PC-3 (cell line): Measurements from ENCODE around the gene NLN. TPM values are rescaled to one million over a fixed set of nuclear protein-coding genes. Genes with fewer than 3 reads are reported as not detected.

ENCODE experiments used
- ATAC-seq: fragments of 200-7000 bp; cut with Tn5 transposase; 2 replicates; pipeline ENCODE4 v1.9.1; 2020; ENCODE audit warnings: mild to moderate bottlenecking, moderate library complexity
- BruUV-seq: library from RNA; stranded (reverse); fragments of 400-500 nt; replicated peaks from 2 replicates; lab custom pipeline; 2021; lab: Mats Ljungman, UMichigan
- CTCF ChIA-PET: fragments of 300-600 bp; sonication (Branson Sonifier 250); formaldehyde crosslinking; loops from one replicate; lab custom pipeline; 2022; ENCODE audit warnings: antibody characterized with exemption; lab: Charles Lee
- POLR2A ChIA-PET: fragments of 300-600 bp; sonication (Branson Sonifier 250); formaldehyde crosslinking; loops from one replicate; lab custom pipeline; 2022; ENCODE audit warnings: antibody characterized with exemption; ENCODE audit not compliant: unreplicated experiment; lab: Charles Lee
- DNase-seq: peaks from one replicate; pipeline ENCODE4 v3.0.0-alpha.2; 2015
- H2AFZ ChIP-seq: fragments of 300-600 bp; sonication (generic); 2 replicates; pipeline ENCODE4 v1.6.0; 2016; ENCODE audit warnings: antibody characterized with exemption, low read length
- H3F3A ChIP-seq: fragments of 300-600 bp; sonication (generic); one replicate; pipeline ENCODE4 v1.6.0; 2017; ENCODE audit warnings: antibody characterized with exemption, low read length, control low read depth, mild to moderate bottlenecking; ENCODE audit not compliant: unreplicated experiment
- H3K27ac ChIP-seq: fragments of 300-600 bp; sonication (generic); 2 replicates; pipeline ENCODE4 v1.5.1; 2016; ENCODE audit warnings: mild to moderate bottlenecking, low read length
- H3K27me3 ChIP-seq: fragments of 300-600 bp; sonication (generic); 2 replicates; pipeline ENCODE4 v1.6.1; 2016; ENCODE audit warnings: low read length, mixed read lengths
- H3K36me3 ChIP-seq: fragments of 300-600 bp; sonication (generic); 2 replicates; pipeline ENCODE4 v1.6.1; 2016; ENCODE audit warnings: low read depth, mixed run types, low read length, mixed read lengths
- H3K4me1 ChIP-seq: fragments of 300-600 bp; sonication (generic); 2 replicates; pipeline ENCODE4 v1.5.1; 2016; ENCODE audit warnings: low read length; ENCODE audit not compliant: insufficient read depth
- H3K4me2 ChIP-seq: fragments of 300-600 bp; sonication (generic); 2 replicates; pipeline ENCODE4 v1.6.0; 2016; ENCODE audit warnings: low read length
- H3K4me3 ChIP-seq: fragments of 300-600 bp; sonication (generic); 2 replicates; pipeline ENCODE4 v1.5.1; 2016; ENCODE audit warnings: mild to moderate bottlenecking, low read length, mixed read lengths
- H3K79me2 ChIP-seq: fragments of 300-600 bp; sonication (generic); 2 replicates; pipeline ENCODE4 v1.6.1; 2017; ENCODE audit warnings: low read length, mixed read lengths
- H3K9ac ChIP-seq: fragments of 300-600 bp; sonication (generic); 2 replicates; pipeline ENCODE4 v1.6.0; 2016; ENCODE audit warnings: mild to moderate bottlenecking, low read length
- H3K9me2 ChIP-seq: fragments of 300-600 bp; sonication (generic); replicated peaks from 2 replicates; pipeline ENCODE4 v1.6.1; 2016; ENCODE audit warnings: mixed run types, low read length, mixed read lengths
- H3K9me3 ChIP-seq: fragments of 300-600 bp; sonication (generic); 2 replicates; pipeline ENCODE4 v1.6.1; 2016; ENCODE audit warnings: low read length, mixed read lengths
- H4K20me1 ChIP-seq: fragments of 300-600 bp; sonication (generic); 2 replicates; pipeline ENCODE4 v1.6.1; 2016; ENCODE audit warnings: low read length, mixed read lengths
- EZH2 ChIP-seq: fragments of 300-600 bp; sonication (generic); IDR thresholded peaks from one replicate; pipeline ENCODE4 v1.6.1; 2017; ENCODE audit warnings: antibody characterized with exemption, mild to moderate bottlenecking, low read length; ENCODE audit not compliant: unreplicated experiment
- EZH2phosphoT487 ChIP-seq: fragments of 300-600 bp; sonication (generic); IDR thresholded peaks from 2 replicates; pipeline ENCODE4 v1.6.1; 2018; ENCODE audit warnings: mild to moderate bottlenecking, antibody characterized with exemption, low read length, borderline replicate concordance
- intact Hi-C: fragments of 100-400 bp; cut with micrococcal nuclease; formaldehyde crosslinking; loops from 2 replicates; pipeline ENCODE4 v1.9.0; 2023
- total RNA-seq: library from RNA; depleted of rRNA; stranded (reverse); fragments of >200 nt; gene quantifications from 2 replicates; pipeline ENCODE4 v1.2.3, GENCODE V29; 2014
- TF ChIP-seq, protein P1 (sequence below): fragments of 300-600 bp; sonication (generic); conservative IDR thresholded peaks from 2 replicates; pipeline ENCODE4 v1.5.1; 2017; ENCODE audit warnings: antibody characterized with exemption, low read depth, mild to moderate bottlenecking, low read length

NLN gene
- total RNA-seq, 1 experiment from 2014 or later: 13.6 TPM

DNA sequence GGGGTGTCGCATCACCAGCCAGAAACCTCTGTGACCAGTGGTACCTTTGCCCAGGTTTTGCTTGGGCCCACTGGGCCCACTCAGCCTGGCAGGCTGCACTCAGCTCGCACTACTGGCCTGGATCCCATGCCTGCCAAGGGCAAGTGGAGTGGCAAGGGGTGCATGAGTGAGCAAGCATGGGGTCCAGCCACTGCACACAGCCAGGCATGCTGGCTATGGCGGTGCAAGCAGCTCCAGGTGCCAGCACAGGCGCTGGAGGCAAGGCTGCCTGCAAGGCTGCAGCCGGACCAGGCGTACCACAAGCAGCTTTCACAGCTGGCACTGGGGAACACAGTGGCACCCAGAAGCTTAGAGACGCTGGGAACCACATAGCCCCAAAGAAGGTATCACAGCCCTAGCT lies 80.1 kb downstream of the NLN start:
- no peak overlapping the region for H3K27ac ChIP-seq
- no peaks in the 10 kb centered on the region for H3K4me1 ChIP-seq
- H3F3A ChIP-seq: no peaks in the 10 kb centered on the region
- ATAC-seq (no peak), DNase-seq (no peak)
- H3K9me3 ChIP-seq: no peaks in the 10 kb centered on the region
- no peak for TF ChIP-seq EZH2phosphoT487
- TF ChIP-seq, protein P1, sequence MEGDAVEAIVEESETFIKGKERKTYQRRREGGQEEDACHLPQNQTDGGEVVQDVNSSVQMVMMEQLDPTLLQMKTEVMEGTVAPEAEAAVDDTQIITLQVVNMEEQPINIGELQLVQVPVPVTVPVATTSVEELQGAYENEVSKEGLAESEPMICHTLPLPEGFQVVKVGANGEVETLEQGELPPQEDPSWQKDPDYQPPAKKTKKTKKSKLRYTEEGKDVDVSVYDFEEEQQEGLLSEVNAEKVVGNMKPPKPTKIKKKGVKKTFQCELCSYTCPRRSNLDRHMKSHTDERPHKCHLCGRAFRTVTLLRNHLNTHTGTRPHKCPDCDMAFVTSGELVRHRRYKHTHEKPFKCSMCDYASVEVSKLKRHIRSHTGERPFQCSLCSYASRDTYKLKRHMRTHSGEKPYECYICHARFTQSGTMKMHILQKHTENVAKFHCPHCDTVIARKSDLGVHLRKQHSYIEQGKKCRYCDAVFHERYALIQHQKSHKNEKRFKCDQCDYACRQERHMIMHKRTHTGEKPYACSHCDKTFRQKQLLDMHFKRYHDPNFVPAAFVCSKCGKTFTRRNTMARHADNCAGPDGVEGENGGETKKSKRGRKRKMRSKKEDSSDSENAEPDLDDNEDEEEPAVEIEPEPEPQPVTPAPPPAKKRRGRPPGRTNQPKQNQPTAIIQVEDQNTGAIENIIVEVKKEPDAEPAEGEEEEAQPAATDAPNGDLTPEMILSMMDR: no peak
- TF ChIP-seq EZH2: no peak
- no peak overlapping the region for H3K9ac ChIP-seq
- H3K4me2 ChIP-seq: no peak overlapping the region
- BruUV-seq: no TSS peak
- no peaks in the 10 kb centered on the region for H3K9me2 ChIP-seq
- H2AFZ ChIP-seq: no peak overlapping the region
- no peak overlapping the region for H3K4me3 ChIP-seq
- intact Hi-C loops: no loop called here
- ChIA-PET CTCF (no interaction called here), POLR2A (no interaction called here)
- H3K79me2 ChIP-seq: no peaks in the 10 kb centered on the region
- no peaks in the 10 kb centered on the region for H3K27me3 ChIP-seq
- peaks cover 4% of the 10 kb centered on the region; the same call in 1 of the 2 replicates for H3K36me3 ChIP-seq
- H4K20me1 ChIP-seq: no peaks in the 10 kb centered on the region

GRCh38 chr5:65802820-65803219 lies 80.8 kb downstream of the NLN start:
- intact Hi-C loops: no loop called here
- Histone ChIP-seq H3K36me3 (peaks cover 4% of the 10 kb centered on the region; the same call in 1 of the 2 replicates), H3K9me2 (no peaks in the 10 kb centered on the region), H3K4me2 (no peak overlapping the region), H3K4me3 (no peak overlapping the region), H3K79me2 (no peaks in the 10 kb centered on the region), H3K4me1 (no peaks in the 10 kb centered on the region), H3K27ac (no peak overlapping the region), H3K9me3 (no peaks in the 10 kb centered on the region), H3F3A (no peaks in the 10 kb centered on the region), H4K20me1 (no peaks in the 10 kb centered on the region), H2AFZ (no peak overlapping the region), H3K9ac (no peak overlapping the region), H3K27me3 (no peaks in the 10 kb centered on the region)
- no TSS peak for BruUV-seq
- no peak for DNase-seq
- POLR2A ChIA-PET: no interaction called here
- TF ChIP-seq EZH2phosphoT487 (no peak), EZH2 (no peak)
- TF ChIP-seq, protein P1: no peak
- no peak for ATAC-seq
- CTCF ChIA-PET: no interaction called here

DNA sequence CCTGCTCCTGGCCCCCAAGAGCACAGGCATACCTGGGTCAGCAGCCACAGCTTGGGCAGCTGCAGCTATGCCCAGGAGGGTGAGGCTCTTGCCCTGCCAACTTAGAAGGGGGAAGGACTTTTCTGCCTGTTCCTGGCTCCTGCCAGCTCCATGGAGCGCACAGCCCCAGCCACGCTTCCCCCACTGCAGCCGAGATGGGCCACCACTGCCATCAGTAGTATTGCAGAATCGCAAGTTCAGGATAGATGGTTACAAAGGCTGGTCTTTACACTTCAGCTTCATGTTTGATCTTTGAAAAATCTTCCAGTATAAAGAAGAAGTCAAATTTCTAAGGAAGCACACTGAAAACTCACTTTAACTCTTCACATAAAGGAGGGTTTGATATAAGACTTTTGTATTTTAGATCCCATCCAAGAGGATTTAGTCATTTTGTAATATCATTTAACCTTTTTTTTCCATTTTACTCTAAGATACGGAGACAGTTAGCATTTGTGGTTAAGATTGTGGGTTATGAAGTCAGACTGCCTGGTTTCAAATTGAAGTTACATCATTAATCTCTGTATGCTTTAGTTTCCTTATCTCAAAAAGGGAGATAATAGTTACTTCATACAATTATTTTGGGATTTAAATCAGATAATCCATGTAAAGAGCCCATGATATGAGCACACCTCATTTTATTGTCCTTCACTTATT lies 81.8 kb downstream of the NLN start:
- CTCF ChIA-PET: no interaction called here
- Histone ChIP-seq H3K79me2 (no peaks in the 10 kb centered on the region), H4K20me1 (no peaks in the 10 kb centered on the region), H3K4me2 (no peak overlapping the region), H3K27ac (no peak overlapping the region), H3K4me1 (0 out of 2 replicates have a peak, but pooled peaks cover under 1% of the 10 kb centered on the region), H3K4me3 (no peak overlapping the region), H2AFZ (no peak overlapping the region), H3K27me3 (no peaks in the 10 kb centered on the region), H3K36me3 (peaks cover 4% of the 10 kb centered on the region; the same call in 1 of the 2 replicates), H3K9me3 (no peaks in the 10 kb centered on the region), H3K9ac (no peak overlapping the region), H3K9me2 (no peaks in the 10 kb centered on the region), H3F3A (no peaks in the 10 kb centered on the region)
- intact Hi-C loops: no loop called here
- ATAC-seq: no peak
- TF ChIP-seq, protein P1: no peak
- TF ChIP-seq EZH2: no peak
- POLR2A ChIA-PET: no interaction called here
- BruUV-seq: no TSS peak
- DNase-seq: no peak
